Measurements from ENCODE around the gene ALDH1A3. TPM values are rescaled to one million over a fixed set of nuclear protein-coding genes. Genes with fewer than 3 reads are reported as not detected.

The ALDH1A3 gene
- total and polyA plus RNA-seq, 2 of the 4 experiments (the other 2 are of a cell fraction), result 3.1 to 5.0 TPM

DNA sequence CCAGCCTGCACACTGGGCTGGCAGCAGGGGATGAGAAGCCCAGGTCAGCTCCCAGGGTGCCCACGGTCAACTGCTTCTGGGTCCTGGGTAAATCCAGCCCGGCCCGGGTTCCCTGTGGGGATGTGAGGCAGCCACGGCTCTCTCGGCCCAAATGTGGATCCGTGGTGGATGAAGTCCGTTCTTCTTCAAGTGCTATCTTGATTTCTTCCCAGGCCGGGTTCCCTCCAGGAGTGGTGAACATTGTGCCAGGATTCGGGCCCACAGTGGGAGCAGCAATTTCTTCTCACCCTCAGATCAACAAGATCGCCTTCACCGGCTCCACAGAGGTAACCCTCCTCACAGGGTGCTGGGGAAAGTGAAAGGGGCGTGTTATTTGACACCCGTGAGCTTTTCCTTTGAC, 16.1 kb downstream of the ALDH1A3 start:
- ChIA-PET CTCF (no interaction called here), POLR2A (ENCODE audit: unreplicated experiment) (interaction anchor here (0.6 kb wide), 1 partner anchor 346 kb away, joined by 4 read pairs; no protein-coding TSS in a partner anchor)
- H3K14ac ChIP-seq (replicated peaks; ENCODE audit: low read depth, low read length), result no peak overlapping the region
- dilution Hi-C loops (cut with HindIII; ENCODE audit: low sequenced_read_pairs, unreplicated experiment), result no loop called here
- H2BK5ac ChIP-seq (ENCODE audit: low read depth, low read length, poor library complexity, severe bottlenecking), result no peak overlapping the region
- H3K4me1 ChIP-seq (ENCODE audit: control insufficient read depth, insufficient read depth, low read length), result no peaks in the 10 kb centered on the region
- TF ChIP-seq CEBPB (IDR thresholded peaks at IDR 0.05; ENCODE audit: low read depth, low read length) (no peak), MAFK (IDR thresholded peaks at IDR 0.05; ENCODE audit: low read depth, low read length) (no peak), RCOR1 (IDR thresholded peaks at IDR 0.05; ENCODE audit: insufficient replicate concordance, low read length) (no peak), RAD21 (IDR thresholded peaks at IDR 0.05; ENCODE audit: low read length) (no peak), FOS (IDR thresholded peaks at IDR 0.05; ENCODE audit: low read depth, low read length) (no peak), BHLHE40 (IDR thresholded peaks at IDR 0.05; ENCODE audit: low read depth, low read length) (no peak), MAZ (IDR thresholded peaks at IDR 0.05; ENCODE audit: borderline replicate concordance, low read depth, low read length) (no peak), RFX5 (IDR thresholded peaks at IDR 0.05; ENCODE audit: low read depth, low read length) (no peak), SMC3 (IDR thresholded peaks at IDR 0.05; ENCODE audit: low read depth, low read length) (no peak)
- TF ChIP-seq, protein P1, sequence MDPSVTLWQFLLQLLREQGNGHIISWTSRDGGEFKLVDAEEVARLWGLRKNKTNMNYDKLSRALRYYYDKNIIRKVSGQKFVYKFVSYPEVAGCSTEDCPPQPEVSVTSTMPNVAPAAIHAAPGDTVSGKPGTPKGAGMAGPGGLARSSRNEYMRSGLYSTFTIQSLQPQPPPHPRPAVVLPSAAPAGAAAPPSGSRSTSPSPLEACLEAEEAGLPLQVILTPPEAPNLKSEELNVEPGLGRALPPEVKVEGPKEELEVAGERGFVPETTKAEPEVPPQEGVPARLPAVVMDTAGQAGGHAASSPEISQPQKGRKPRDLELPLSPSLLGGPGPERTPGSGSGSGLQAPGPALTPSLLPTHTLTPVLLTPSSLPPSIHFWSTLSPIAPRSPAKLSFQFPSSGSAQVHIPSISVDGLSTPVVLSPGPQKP (IDR thresholded peaks at IDR 0.05; ENCODE audit: borderline replicate concordance, low read depth, low read length), result no peak
- no peak overlapping the region for H4K8ac ChIP-seq (ENCODE audit: low read depth in 2 of 2, low read length in 2 of 2)
- intact Hi-C loops (cut with micrococcal nuclease), result no loop called here
- H2BK20ac ChIP-seq (ENCODE audit: low read depth, low read length), result no peak overlapping the region
- BruUV-seq (replicated peaks), result no TSS peak
- DNase-seq, result no peak
- no peak overlapping the region for H3K4me3 ChIP-seq (ENCODE audit: insufficient read depth, low read depth, low read length)
- no peak overlapping the region for H2BK120ac ChIP-seq (ENCODE audit: low read depth, low read length)
- H2BK15ac ChIP-seq (ENCODE audit: low read depth, low read length), result no peak overlapping the region
- H3K18ac ChIP-seq (ENCODE audit: low read depth, low read length), result no peak overlapping the region
- no peaks in the 10 kb centered on the region for H4K20me1 ChIP-seq (ENCODE audit: insufficient read depth, low read length)
- H3K27me3 ChIP-seq (ENCODE audit: control insufficient read depth, insufficient read depth, low read length), result no peaks in the 10 kb centered on the region
- H3K4me2 ChIP-seq (ENCODE audit: low read depth, low read length), result no peak overlapping the region
- WGBS, 2 experiments (ENCODE audit: extremely low coverage in 2 of 2, insufficient read length in 1 of 2), result no CpG with 5 or more reads among the region's 13 CpGs
- H3K27ac ChIP-seq (ENCODE audit: insufficient read depth, low read length), result no peak overlapping the region
- no peaks in the 10 kb centered on the region for H3K36me3 ChIP-seq (ENCODE audit: control insufficient read depth, insufficient read depth, low read length)
- in situ Hi-C loops (cut with MboI; ENCODE audit: low sequenced_read_pairs), result no loop called here
- H3K56ac ChIP-seq (ENCODE audit: extremely low read depth, insufficient read depth, low read length), result no peak overlapping the region
- no peak overlapping the region for H2AK5ac ChIP-seq (ENCODE audit: low read depth, low read length)
- H2AFZ ChIP-seq (replicated peaks; ENCODE audit: low read length, poor library complexity), result no peak overlapping the region
- no peak overlapping the region for H3K4ac ChIP-seq (ENCODE audit: low read depth, low read length)
- no peak overlapping the region for H2AK9ac ChIP-seq (replicated peaks; ENCODE audit: low read depth, low read length, poor library complexity)
- H3K79me1 ChIP-seq (ENCODE audit: low read depth in 1 of 2, low read length in 2 of 2), result no peaks in the 10 kb centered on the region
- no peak overlapping the region for H4K5ac ChIP-seq (ENCODE audit: low read depth, low read length)
- H3K9ac ChIP-seq (ENCODE audit: low read depth, low read length), result no peak overlapping the region
- peaks cover 3% of the 10 kb centered on the region; the same call in 1 of the 2 replicates for H3K9me1 ChIP-seq (ENCODE audit: insufficient read depth, low read length)
- no peaks in the 10 kb centered on the region for H3K9me3 ChIP-seq (ENCODE audit: control insufficient read depth, insufficient read depth, low read length)
- no peak for ATAC-seq (ENCODE audit: low read depth)
- H4K91ac ChIP-seq (ENCODE audit: insufficient read depth, low read depth, low read length), result no peak overlapping the region
- no peak overlapping the region for H3K23ac ChIP-seq (ENCODE audit: low read depth, low read length)

Measured in IMR-90 (cell line).